ENCODE data around the gene EBF3.

EBF3 gene

GRCh38 chr10:129919358-129919757, 44.7 kb downstream of the EBF3 start:
- TF ChIP-seq, protein P1, sequence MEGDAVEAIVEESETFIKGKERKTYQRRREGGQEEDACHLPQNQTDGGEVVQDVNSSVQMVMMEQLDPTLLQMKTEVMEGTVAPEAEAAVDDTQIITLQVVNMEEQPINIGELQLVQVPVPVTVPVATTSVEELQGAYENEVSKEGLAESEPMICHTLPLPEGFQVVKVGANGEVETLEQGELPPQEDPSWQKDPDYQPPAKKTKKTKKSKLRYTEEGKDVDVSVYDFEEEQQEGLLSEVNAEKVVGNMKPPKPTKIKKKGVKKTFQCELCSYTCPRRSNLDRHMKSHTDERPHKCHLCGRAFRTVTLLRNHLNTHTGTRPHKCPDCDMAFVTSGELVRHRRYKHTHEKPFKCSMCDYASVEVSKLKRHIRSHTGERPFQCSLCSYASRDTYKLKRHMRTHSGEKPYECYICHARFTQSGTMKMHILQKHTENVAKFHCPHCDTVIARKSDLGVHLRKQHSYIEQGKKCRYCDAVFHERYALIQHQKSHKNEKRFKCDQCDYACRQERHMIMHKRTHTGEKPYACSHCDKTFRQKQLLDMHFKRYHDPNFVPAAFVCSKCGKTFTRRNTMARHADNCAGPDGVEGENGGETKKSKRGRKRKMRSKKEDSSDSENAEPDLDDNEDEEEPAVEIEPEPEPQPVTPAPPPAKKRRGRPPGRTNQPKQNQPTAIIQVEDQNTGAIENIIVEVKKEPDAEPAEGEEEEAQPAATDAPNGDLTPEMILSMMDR (conservative IDR thresholded peaks at IDR 0.05): no peak
- no peak overlapping the region for H3K27ac ChIP-seq

- TF ChIP-seq, protein P1 (conservative IDR thresholded peaks at IDR 0.05): no peak
- H3K27ac ChIP-seq: no peak overlapping the region
Observed at GRCh38 chr10:129918836-129919235, 45.2 kb downstream of the EBF3 start.

DNA sequence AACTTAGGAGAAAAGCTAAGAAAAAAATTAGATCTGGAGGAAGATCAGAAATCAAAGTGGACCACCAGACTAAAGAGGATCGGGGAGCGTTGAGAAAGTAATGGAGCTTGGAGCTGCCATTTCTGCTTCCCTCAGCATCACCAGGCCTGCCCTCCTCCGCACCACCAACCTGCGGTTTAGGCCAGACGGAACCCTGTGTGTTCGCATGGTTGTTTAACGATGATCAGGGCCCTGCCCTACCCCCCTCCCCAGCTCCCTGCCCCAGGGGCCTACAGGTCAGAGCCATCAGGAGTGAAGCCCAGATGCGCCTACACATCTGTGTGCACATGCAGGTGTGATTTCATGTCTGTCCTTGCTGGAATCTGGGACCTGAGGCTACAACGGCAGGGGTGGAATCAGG, 45.7 kb downstream of the EBF3 start:
- H3K27ac ChIP-seq: no peak overlapping the region
- TF ChIP-seq, protein P1 (conservative IDR thresholded peaks at IDR 0.05): no peak

DNA sequence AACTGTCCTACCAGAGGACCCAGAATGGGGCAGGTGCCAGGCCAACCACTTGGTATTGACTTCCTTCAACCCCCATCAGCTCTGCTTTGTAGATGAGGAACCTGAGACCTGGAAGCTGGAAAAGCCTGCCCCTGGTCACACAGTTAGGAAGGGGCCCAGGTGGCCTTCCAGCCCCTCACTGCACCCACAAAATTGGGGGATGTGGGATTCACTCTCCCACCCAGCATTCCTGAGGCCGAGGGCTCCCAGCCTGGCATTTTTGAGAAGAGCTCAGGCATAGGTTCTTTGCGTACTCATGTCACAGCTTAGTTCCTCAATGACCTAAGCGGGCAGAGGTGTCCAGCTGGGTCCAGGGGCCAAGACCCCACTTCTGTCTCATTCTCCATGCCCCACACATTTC, 46.1 kb downstream of the EBF3 start:
- H3K27ac ChIP-seq: no peak overlapping the region
- TF ChIP-seq, protein P1 (conservative IDR thresholded peaks at IDR 0.05): no peak

- H3K27ac ChIP-seq: no peak overlapping the region
- TF ChIP-seq, protein P1 (conservative IDR thresholded peaks at IDR 0.05): no peak
Observed at GRCh38 chr10:129916506-129916995, 47.5 kb downstream of the EBF3 start.

DNA sequence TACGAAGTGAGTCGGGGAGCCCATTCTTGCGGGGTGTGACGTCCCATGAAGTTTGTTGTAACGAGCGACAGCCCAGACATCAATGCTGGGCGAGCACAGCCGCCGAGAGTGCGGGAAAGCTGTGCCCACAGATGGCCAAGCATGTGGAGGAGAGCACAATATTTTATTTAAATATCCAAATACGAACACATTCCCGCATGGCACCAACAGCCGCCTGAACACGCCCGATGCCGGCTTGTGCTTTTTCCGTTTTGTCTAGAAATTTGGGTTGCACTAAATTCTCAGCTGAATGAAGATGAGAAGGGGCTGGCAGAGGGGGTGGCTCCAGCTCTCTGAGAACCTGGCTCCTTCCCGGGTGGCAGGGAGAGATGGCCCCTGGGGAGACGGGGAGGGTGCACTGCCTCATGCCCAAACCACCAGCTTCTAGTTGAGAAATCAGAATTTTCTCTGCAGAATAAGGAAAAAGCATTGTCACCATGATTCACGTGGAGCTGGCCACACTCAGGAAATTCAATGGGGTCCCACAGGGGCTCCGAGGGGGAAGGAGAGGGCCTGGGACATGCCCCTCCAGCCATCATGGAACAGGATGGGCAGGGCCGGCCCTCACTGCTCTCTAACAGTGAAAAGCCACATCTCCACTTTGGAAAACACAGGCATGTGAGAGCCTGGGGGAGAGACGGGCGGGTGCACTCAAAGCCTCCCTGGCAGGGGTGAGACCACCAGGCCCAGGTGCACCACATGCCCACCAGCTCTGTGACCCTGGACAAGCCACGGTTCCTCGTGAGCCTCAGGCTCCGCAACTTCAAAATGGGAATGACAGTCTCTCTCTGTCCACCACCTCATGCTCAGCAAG, 48.3 kb downstream of the EBF3 start:
- H3K27ac ChIP-seq: no peak overlapping the region
- TF ChIP-seq, protein P1 (conservative IDR thresholded peaks at IDR 0.05): no peak

DNA sequence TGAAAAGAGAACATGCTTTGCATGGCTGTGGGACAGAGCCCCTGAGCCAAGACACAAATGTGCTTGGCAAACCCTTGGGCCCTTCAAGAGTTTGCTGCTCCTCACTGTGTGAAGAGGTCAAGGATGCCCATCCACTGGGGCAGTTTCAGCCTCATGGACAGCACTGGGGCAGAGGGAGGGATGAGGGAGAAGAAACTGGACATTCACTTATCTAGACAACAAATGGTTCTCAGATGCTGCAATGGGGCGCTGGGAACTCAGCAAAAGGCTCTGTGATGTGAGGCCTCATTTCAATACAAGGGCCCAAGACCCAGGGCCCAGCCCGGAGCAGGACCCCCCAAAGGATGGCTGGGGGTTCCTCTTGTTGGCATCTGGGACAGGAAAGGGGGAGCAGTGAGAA, 49.1 kb downstream of the EBF3 start:
- TF ChIP-seq, protein P1 (conservative IDR thresholded peaks at IDR 0.05): no peak
- no peak overlapping the region for H3K27ac ChIP-seq
